ENCODE data around the gene TMC2. TPM values are rescaled to one million over a fixed set of nuclear protein-coding genes. Genes with fewer than 3 reads are reported as not detected.

The TMC2 gene
- polyA plus RNA-seq, 1 of the 3 experiments (the other 2 are of a cell fraction), result not detected

- Histone ChIP-seq H3K36me3 (replicated peaks in 1 of 2; ENCODE audit: control insufficient read depth in 1 of 2, insufficient read depth in 2 of 2, low read length in 1 of 2) (no peaks in the 10 kb centered on the region), H3K4me1 (ENCODE audit: control insufficient read depth in 1 of 2, insufficient read depth in 2 of 2, low read depth in 1 of 2, low read length in 1 of 2) (peaks cover 0 to 5% of the 10 kb centered on the region in 2 experiments; a peak in 1 of 4 replicates), H3K9me2 (no peaks in the 10 kb centered on the region), H4K20me1 (ENCODE audit: insufficient read depth) (no peaks in the 10 kb centered on the region), H3K27me3 (ENCODE audit: insufficient read depth) (no peaks in the 10 kb centered on the region), H2AFZ (ENCODE audit: low read depth) (no peak overlapping the region), H3K27ac (ENCODE audit: low read depth in 2 of 2, low read length in 1 of 2) (no peak overlapping the region), H3K4me3 (ENCODE audit: low read depth in 2 of 2, low read length in 1 of 2) (no peak overlapping the region), H3F3A (replicated peaks; ENCODE audit: insufficient read depth) (no peaks in the 10 kb centered on the region), H3K4me2 (no peak overlapping the region), H3K9ac (no peak overlapping the region), H3K9me3 (no peaks in the 10 kb centered on the region), H3K79me2 (ENCODE audit: insufficient read depth) (no peaks in the 10 kb centered on the region)
- CTCF ChIA-PET, result interaction anchor here (1.1 to 5.0 kb wide), 2 partner anchors 8 to 11 kb away, joined by 3 to 23 read pairs; no protein-coding TSS in a partner anchor
- no peak for TF ChIP-seq FOSL2 (IDR thresholded peaks at IDR 0.05; ENCODE audit: borderline replicate concordance, low read depth)
- TF ChIP-seq MEF2A (IDR thresholded peaks at IDR 0.05; ENCODE audit: borderline replicate concordance, low read depth), result no peak
- no peak for TF ChIP-seq SMC3 (IDR thresholded peaks at IDR 0.05; ENCODE audit: low read depth, low read length)
- no peak for TF ChIP-seq TCF12 (IDR thresholded peaks at IDR 0.05)
- TF ChIP-seq NRF1 (IDR thresholded peaks at IDR 0.05; ENCODE audit: low read depth, low read length), result no peak
- no peak for TF ChIP-seq CTCF (IDR thresholded peaks at IDR 0.05)
- TF ChIP-seq ELF1 (IDR thresholded peaks at IDR 0.05), result no peak
- no peak for TF ChIP-seq IRF3 (IDR thresholded peaks at IDR 0.05; ENCODE audit: low read depth, low read length)
- TF ChIP-seq USF1 (IDR thresholded peaks at IDR 0.05; ENCODE audit: borderline replicate concordance, low read depth), result no peak
- TF ChIP-seq CHD2 (IDR thresholded peaks at IDR 0.05; ENCODE audit: low read length, partially characterized antibody), result no peak
- no peak for TF ChIP-seq TAF1 (IDR thresholded peaks at IDR 0.05; ENCODE audit: borderline replicate concordance, low read depth, low read length)
- no peak for TF ChIP-seq FOXJ3 (CRISPR knock-in tag; IDR thresholded peaks at IDR 0.05)
- TF ChIP-seq GATA2 (CRISPR knock-in tag; IDR thresholded peaks at IDR 0.05), result no peak
- no peak for TF ChIP-seq RXRA (IDR thresholded peaks at IDR 0.05; ENCODE audit: borderline replicate concordance, low read depth)
- no peak for TF ChIP-seq REST (IDR thresholded peaks at IDR 0.05; ENCODE audit: low read depth, low read length)
- no peak for TF ChIP-seq MXI1 (IDR thresholded peaks at IDR 0.05; ENCODE audit: low read depth, low read length)
- TF ChIP-seq RCOR1 (IDR thresholded peaks at IDR 0.05; ENCODE audit: low read length), result no peak
- TF ChIP-seq FOXM1 (IDR thresholded peaks at IDR 0.05; ENCODE audit: low read depth), result no peak
- WGBS (ENCODE audit: low lambda C conversion rate), result 83% methylated on average over 10 of the region's 10 CpGs
- POLR2A ChIA-PET, result no interaction called here
- DNase-seq, result no peak
Observed at GRCh38 chr20:2528671-2529271, 7.6 kb upstream of the TMC2 start.
